Skeletal muscle satellite cell (primary cell): Measurements from ENCODE around the gene TLR6.

ENCODE experiments used
- H3K27me3 ChIP-seq: 2 replicates; pipeline ENCODE4 v1.7.0; 2013; ENCODE audit warnings: low read length; ENCODE audit not compliant: control insufficient read depth, insufficient read depth
- H3K36me3 ChIP-seq: 2 replicates; pipeline ENCODE4 v1.7.0; 2013; ENCODE audit warnings: mild to moderate bottlenecking, control low read depth, low read length; ENCODE audit not compliant: insufficient read depth
- H3K4me1 ChIP-seq: 2 replicates; pipeline ENCODE4 v1.7.0; 2013; ENCODE audit warnings: low read length; ENCODE audit not compliant: control insufficient read depth, insufficient read depth
- H3K4me2 ChIP-seq: 2 replicates; pipeline ENCODE4 v1.7.0; 2013; ENCODE audit warnings: mild to moderate bottlenecking, low read length
- H3K4me3 ChIP-seq: 2 replicates; pipeline ENCODE4 v1.7.0; 2013; ENCODE audit warnings: low read length
- H3K9ac ChIP-seq: 2 replicates; pipeline ENCODE4 v1.7.0; 2013; ENCODE audit warnings: mild to moderate bottlenecking, low read depth, low read length, moderate library complexity
- H3K9me3 ChIP-seq: replicated peaks from 2 replicates; pipeline ENCODE4 v1.7.0; 2013; ENCODE audit warnings: mild to moderate bottlenecking, control low read depth, low read length

The TLR6 gene

GRCh38 chr4:38842994-38843393 is 13.6 kb downstream of the TLR6 start:
- H3K9me3 ChIP-seq, result no peaks in the 10 kb centered on the region
- no peak overlapping the region for H3K4me3 ChIP-seq
- H3K27me3 ChIP-seq, result no peaks in the 10 kb centered on the region
- peaks cover 3% of the 10 kb centered on the region for H3K4me1 ChIP-seq
- H3K9ac ChIP-seq, result no peak overlapping the region
- no peak overlapping the region for H3K4me2 ChIP-seq
- H3K36me3 ChIP-seq, result no peaks in the 10 kb centered on the region

GRCh38 chr4:38837849-38838248 is 18.8 kb downstream of the TLR6 start:
- Histone ChIP-seq H3K36me3 (no peaks in the 10 kb centered on the region), H3K4me2 (no peak overlapping the region), H3K9ac (no peak overlapping the region), H3K4me1 (peaks cover 8% of the 10 kb centered on the region), H3K9me3 (no peaks in the 10 kb centered on the region), H3K27me3 (no peaks in the 10 kb centered on the region), H3K4me3 (no peak overlapping the region)

GRCh38 chr4:38837334-38837733 is 19.3 kb downstream of the TLR6 start:
- Histone ChIP-seq H3K4me1 (peaks cover 8% of the 10 kb centered on the region), H3K27me3 (no peaks in the 10 kb centered on the region), H3K4me3 (no peak overlapping the region), H3K9me3 (no peaks in the 10 kb centered on the region), H3K36me3 (no peaks in the 10 kb centered on the region), H3K4me2 (no peak overlapping the region), H3K9ac (no peak overlapping the region)

GRCh38 chr4:38834570-38834969 is 22.0 kb downstream of the TLR6 start:
- H3K36me3 ChIP-seq, result no peaks in the 10 kb centered on the region
- peaks cover 8% of the 10 kb centered on the region for H3K4me1 ChIP-seq
- H3K9ac ChIP-seq, result no peak overlapping the region
- H3K27me3 ChIP-seq, result no peaks in the 10 kb centered on the region
- no peaks in the 10 kb centered on the region for H3K9me3 ChIP-seq
- H3K4me3 ChIP-seq, result no peak overlapping the region
- no peak overlapping the region for H3K4me2 ChIP-seq

- no peak overlapping the region for H3K9ac ChIP-seq
- no peaks in the 10 kb centered on the region for H3K9me3 ChIP-seq
- H3K4me1 ChIP-seq, result peaks cover 4% of the 10 kb centered on the region
- H3K4me3 ChIP-seq, result no peak overlapping the region
- H3K36me3 ChIP-seq, result no peaks in the 10 kb centered on the region
- no peak overlapping the region for H3K4me2 ChIP-seq
- no peaks in the 10 kb centered on the region for H3K27me3 ChIP-seq
These were observed 23.7 kb downstream of the TLR6 start for GRCh38 chr4:38832624-38833528.

- Histone ChIP-seq H3K27me3 (no peaks in the 10 kb centered on the region), H3K9me3 (no peaks in the 10 kb centered on the region), H3K36me3 (no peaks in the 10 kb centered on the region), H3K4me1 (no peaks in the 10 kb centered on the region), H3K4me2 (no peak overlapping the region), H3K9ac (no peak overlapping the region), H3K4me3 (no peak overlapping the region)
These were observed 24.4 kb downstream of the TLR6 start for GRCh38 chr4:38832206-38832605.

- H3K36me3 ChIP-seq, result no peaks in the 10 kb centered on the region
- no peaks in the 10 kb centered on the region for H3K9me3 ChIP-seq
These were observed 25.0 kb downstream of the TLR6 start for GRCh38 chr4:38831653-38832052.

GRCh38 chr4:38829237-38829636 is 27.4 kb downstream of the TLR6 start:
- Histone ChIP-seq H3K4me1 (no peaks in the 10 kb centered on the region), H3K27me3 (no peaks in the 10 kb centered on the region), H3K4me2 (no peak overlapping the region), H3K4me3 (no peak overlapping the region), H3K9ac (no peak overlapping the region), H3K9me3 (no peaks in the 10 kb centered on the region), H3K36me3 (no peaks in the 10 kb centered on the region)

More at GRCh38 chr4:38831653-38832052, 25.0 kb downstream of the TLR6 start:
- no peak overlapping the region for H3K4me2 ChIP-seq
- no peaks in the 10 kb centered on the region for H3K27me3 ChIP-seq
- H3K4me3 ChIP-seq, result no peak overlapping the region
- no peak overlapping the region for H3K9ac ChIP-seq
- no peaks in the 10 kb centered on the region for H3K4me1 ChIP-seq

- Histone ChIP-seq H3K36me3 (no peaks in the 10 kb centered on the region), H3K27me3 (peaks cover 10% of the 10 kb centered on the region), H3K4me2 (no peak overlapping the region), H3K9me3 (no peaks in the 10 kb centered on the region), H3K9ac (no peak overlapping the region), H3K4me3 (no peak overlapping the region), H3K4me1 (no peaks in the 10 kb centered on the region)
These were observed 32.9 kb downstream of the TLR6 start for GRCh38 chr4:38823766-38824165.

GRCh38 chr4:38822748-38823303 is 33.8 kb downstream of the TLR6 start:
- Histone ChIP-seq H3K4me3 (no peak overlapping the region), H3K9ac (no peak overlapping the region), H3K4me2 (no peak overlapping the region), H3K4me1 (no peaks in the 10 kb centered on the region), H3K27me3 (peaks cover 14% of the 10 kb centered on the region), H3K36me3 (no peaks in the 10 kb centered on the region), H3K9me3 (no peaks in the 10 kb centered on the region)

GRCh38 chr4:38821739-38822138 is 34.9 kb downstream of the TLR6 start:
- H3K9me3 ChIP-seq, result no peaks in the 10 kb centered on the region
- H3K4me2 ChIP-seq, result no peak overlapping the region
- H3K9ac ChIP-seq, result no peak overlapping the region
- H3K27me3 ChIP-seq, result peaks cover 14% of the 10 kb centered on the region
- no peaks in the 10 kb centered on the region for H3K36me3 ChIP-seq
- no peak overlapping the region for H3K4me3 ChIP-seq
- no peaks in the 10 kb centered on the region for H3K4me1 ChIP-seq
